ENCODE data around the gene ENOX2. TPM values are rescaled to one million over a fixed set of nuclear protein-coding genes. Genes with fewer than 3 reads are reported as not detected.

ENOX2 gene
- total and polyA plus RNA-seq, 2 of the 13 experiments (the other 11 are each of a cell fraction or from before 2014, with no cell fraction given): 5.9 to 8.5 TPM

DNA sequence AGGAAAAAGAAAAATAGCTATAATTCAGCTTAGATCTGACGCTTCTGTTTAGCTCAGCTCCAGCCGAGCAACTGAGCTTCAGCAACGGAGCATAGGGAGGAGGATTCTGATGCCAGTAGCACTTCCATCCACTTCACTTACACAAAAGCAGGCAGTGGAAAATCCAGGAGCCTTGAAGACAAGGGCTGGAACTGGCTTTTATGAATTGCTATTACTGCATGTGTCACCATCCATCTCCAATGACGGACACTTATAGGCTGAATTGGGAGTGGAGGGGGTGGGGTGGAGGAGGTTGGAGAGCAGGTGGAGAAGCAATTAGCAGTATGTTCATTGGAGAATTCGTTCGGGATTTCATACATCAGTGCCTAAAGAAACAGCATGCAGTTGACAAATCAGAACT is 15.6 kb downstream of the ENOX2 start:
- Histone ChIP-seq H3K79me2 (ENCODE audit: insufficient read depth, low read length) (no peaks in the 10 kb centered on the region), H3K36me3 (replicated peaks in 1 of 2; ENCODE audit: control insufficient read depth in 1 of 2, insufficient read depth in 2 of 2, low read length in 2 of 2) (no peaks in the 10 kb centered on the region), H3K9ac (ENCODE audit: insufficient read depth, low read depth, low read length) (no peak overlapping the region), H3K27ac (ENCODE audit: extremely low read length, insufficient read depth, low read length) (no peak overlapping the region), H3K27me3 (ENCODE audit: control insufficient read depth in 1 of 2, insufficient read depth in 2 of 2, low read length in 2 of 2) (no peaks in the 10 kb centered on the region), H3K9me3 (ENCODE audit: low read length) (no peaks in the 10 kb centered on the region), H2AFZ (ENCODE audit: low read length) (no peak overlapping the region), H3K4me3 (replicated peaks in 1 of 3; ENCODE audit: insufficient read depth in 1 of 3, low read depth in 2 of 3, low read length in 3 of 3) (no peak overlapping the region), H4K20me1 (ENCODE audit: insufficient read depth, low read length) (no peaks in the 10 kb centered on the region), H3K4me2 (ENCODE audit: low read depth, low read length) (no peak overlapping the region), H3K4me1 (ENCODE audit: insufficient read depth, low read length) (no peaks in the 10 kb centered on the region)
- ATAC-seq: no peak
- 93% methylated on average over 6 of the region's 6 CpGs for WGBS (ENCODE audit: low lambda C conversion rate)
- TF ChIP-seq SP5 (CRISPR knock-in tag; IDR thresholded peaks at IDR 0.05; ENCODE audit: borderline replicate concordance, low read depth) (no peak), ZNF883 (CRISPR knock-in tag; IDR thresholded peaks at IDR 0.05; ENCODE audit: not compliant biosample characterization) (no peak), ZNF556 (CRISPR knock-in tag; IDR thresholded peaks at IDR 0.05; ENCODE audit: borderline replicate concordance) (no peak), MIXL1 (CRISPR knock-in tag; IDR thresholded peaks at IDR 0.05) (no peak), ZNF367 (CRISPR knock-in tag; IDR thresholded peaks at IDR 0.05; ENCODE audit: borderline replicate concordance) (no peak), ZNF333 (CRISPR knock-in tag; IDR thresholded peaks at IDR 0.05; ENCODE audit: borderline replicate concordance) (no peak), KLF6 (CRISPR knock-in tag; IDR thresholded peaks at IDR 0.05) (no peak), ZNF766 (CRISPR knock-in tag; IDR thresholded peaks at IDR 0.05; ENCODE audit: borderline replicate concordance) (no peak), FLYWCH1 (CRISPR knock-in tag; IDR thresholded peaks at IDR 0.05) (no peak), POLR2A (IDR thresholded peaks at IDR 0.05; ENCODE audit: insufficient read depth in 1 of 2, low read depth in 2 of 2, low read length in 2 of 2) (no peak), FOXM1 (CRISPR knock-in tag; IDR thresholded peaks at IDR 0.05) (no peak), ZNF24 (IDR thresholded peaks at IDR 0.05) (no peak), KLF9 (CRISPR knock-in tag; IDR thresholded peaks at IDR 0.05; ENCODE audit: low read depth) (no peak), SNAPC2 (CRISPR knock-in tag; IDR thresholded peaks at IDR 0.05) (no peak), TARDBP (CRISPR knock-in tag; IDR thresholded peaks at IDR 0.05) (no peak), FOXO1 (CRISPR knock-in tag; IDR thresholded peaks at IDR 0.05) (no peak)
- TF ChIP-seq, protein P1, sequence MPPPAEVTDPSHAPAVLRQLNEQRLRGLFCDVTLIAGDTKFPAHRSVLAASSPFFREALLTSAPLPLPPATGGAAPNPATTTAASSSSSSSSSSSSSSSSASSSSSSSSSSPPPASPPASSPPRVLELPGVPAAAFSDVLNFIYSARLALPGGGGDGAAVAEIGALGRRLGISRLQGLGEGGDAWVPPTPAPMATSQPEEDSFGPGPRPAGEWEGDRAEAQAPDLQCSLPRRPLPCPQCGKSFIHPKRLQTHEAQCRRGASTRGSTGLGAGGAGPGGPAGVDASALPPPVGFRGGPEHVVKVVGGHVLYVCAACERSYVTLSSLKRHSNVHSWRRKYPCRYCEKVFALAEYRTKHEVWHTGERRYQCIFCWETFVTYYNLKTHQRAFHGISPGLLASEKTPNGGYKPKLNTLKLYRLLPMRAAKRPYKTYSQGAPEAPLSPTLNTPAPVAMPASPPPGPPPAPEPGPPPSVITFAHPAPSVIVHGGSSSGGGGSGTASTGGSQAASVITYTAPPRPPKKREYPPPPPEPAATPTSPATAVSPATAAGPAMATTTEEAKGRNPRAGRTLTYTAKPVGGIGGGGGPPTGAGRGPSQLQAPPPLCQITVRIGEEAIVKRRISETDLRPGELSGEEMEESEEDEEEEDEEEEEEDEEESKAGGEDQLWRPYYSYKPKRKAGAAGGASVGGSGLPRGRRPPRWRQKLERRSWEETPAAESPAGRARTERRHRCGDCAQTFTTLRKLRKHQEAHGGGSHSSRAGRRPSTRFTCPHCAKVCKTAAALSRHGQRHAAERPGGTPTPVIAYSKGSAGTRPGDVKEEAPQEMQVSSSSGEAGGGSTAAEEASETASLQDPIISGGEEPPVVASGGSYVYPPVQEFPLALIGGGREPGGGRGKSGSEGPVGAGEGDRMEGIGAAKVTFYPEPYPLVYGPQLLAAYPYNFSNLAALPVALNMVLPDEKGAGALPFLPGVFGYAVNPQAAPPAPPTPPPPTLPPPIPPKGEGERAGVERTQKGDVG (CRISPR knock-in tag; IDR thresholded peaks at IDR 0.05; ENCODE audit: borderline replicate concordance): no peak
- TF ChIP-seq, protein P2, sequence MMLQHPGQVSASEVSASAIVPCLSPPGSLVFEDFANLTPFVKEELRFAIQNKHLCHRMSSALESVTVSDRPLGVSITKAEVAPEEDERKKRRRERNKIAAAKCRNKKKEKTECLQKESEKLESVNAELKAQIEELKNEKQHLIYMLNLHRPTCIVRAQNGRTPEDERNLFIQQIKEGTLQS (CRISPR knock-in tag; IDR thresholded peaks at IDR 0.05): no peak
- TF ChIP-seq, protein P3, sequence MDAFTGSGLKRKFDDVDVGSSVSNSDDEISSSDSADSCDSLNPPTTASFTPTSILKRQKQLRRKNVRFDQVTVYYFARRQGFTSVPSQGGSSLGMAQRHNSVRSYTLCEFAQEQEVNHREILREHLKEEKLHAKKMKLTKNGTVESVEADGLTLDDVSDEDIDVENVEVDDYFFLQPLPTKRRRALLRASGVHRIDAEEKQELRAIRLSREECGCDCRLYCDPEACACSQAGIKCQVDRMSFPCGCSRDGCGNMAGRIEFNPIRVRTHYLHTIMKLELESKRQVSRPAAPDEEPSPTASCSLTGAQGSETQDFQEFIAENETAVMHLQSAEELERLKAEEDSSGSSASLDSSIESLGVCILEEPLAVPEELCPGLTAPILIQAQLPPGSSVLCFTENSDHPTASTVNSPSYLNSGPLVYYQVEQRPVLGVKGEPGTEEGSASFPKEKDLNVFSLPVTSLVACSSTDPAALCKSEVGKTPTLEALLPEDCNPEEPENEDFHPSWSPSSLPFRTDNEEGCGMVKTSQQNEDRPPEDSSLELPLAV (CRISPR knock-in tag; conservative IDR thresholded peaks at IDR 0.05; ENCODE audit: low read depth): no peak
- DNase-seq (ENCODE audit: low spot score): no peak
- no TSS peak for BruUV-seq (replicated peaks)
- FAIRE-seq: peak; percentile 28
- in situ Hi-C loops (cut with HindIII; ENCODE audit: extremely low pct_ligation_motif_present, low pct_unique_long_range_greater_than_20kb) (no loop called here), intact Hi-C loops (cut with micrococcal nuclease; ENCODE audit: unreplicated experiment) (no loop called here)
- ChIA-PET CTCF (ENCODE audit: low intra/inter-chr PET ratio, low total read pairs) (no interaction called here), POLR2A (no interaction called here)

All from HepG2 (cell line).